ENCODE results near the gene FBLN1. TPM values are rescaled to one million over a fixed set of nuclear protein-coding genes. Genes with fewer than 3 reads are reported as not detected.

FBLN1 gene
- total and polyA plus RNA-seq, 9 of the 15 experiments (the other 6 are each of a cell fraction or from before 2014, with no cell fraction given): 0.66 TPM; not detected in 8

GRCh38 chr22:45516163-45516562 is 13.5 kb downstream of the FBLN1 start:
- in situ Hi-C loops (cut with MboI): no loop called here

More at GRCh38 chr22:45516163-45516562, 13.5 kb downstream of the FBLN1 start:
- TF ChIP-seq SFPQ (IDR thresholded peaks at IDR 0.05; ENCODE audit: low read depth, low read length): no peak
- Histone ChIP-seq H2AFZ (ENCODE audit: low read depth, low read length) (no peak overlapping the region), H3K9ac (ENCODE audit: insufficient read depth in 1 of 2, low read depth in 2 of 2, low read length in 2 of 2) (no peak overlapping the region), H3K27me3 (ENCODE audit: control insufficient read depth in 2 of 2, insufficient read depth in 2 of 2, low read length in 2 of 2) (peaks cover 16 to 70% of the 10 kb centered on the region in 2 experiments; a peak in 4 of 5 replicates), H3K36me3 (ENCODE audit: control insufficient read depth, insufficient read depth, low read length) (no peaks in the 10 kb centered on the region), H4K20me1 (replicated peaks; ENCODE audit: control insufficient read depth, insufficient read depth, low read length) (no peaks in the 10 kb centered on the region; the same call in 1 of the 2 replicates), H3K9me3 (replicated peaks; ENCODE audit: control insufficient read depth, insufficient read depth, low read depth, low read length) (no peaks in the 10 kb centered on the region), H3K27ac (ENCODE audit: extremely low read depth, low read depth, low read length) (no peak overlapping the region), H3K4me3 (no peak overlapping the region), H3K4me2 (ENCODE audit: insufficient read depth, low read length) (no peak overlapping the region), H3K4me1 (replicated peaks in 1 of 2; ENCODE audit: control insufficient read depth in 2 of 2, insufficient read depth in 2 of 2, low read length in 2 of 2) (no peaks in the 10 kb centered on the region), H3K79me2 (ENCODE audit: control insufficient read depth, insufficient read depth, low read length) (no peaks in the 10 kb centered on the region), H3K9me1 (ENCODE audit: control insufficient read depth, insufficient read depth, low read length) (no peaks in the 10 kb centered on the region)
- ATAC-seq: no peak
- BruUV-seq (replicated peaks): no TSS peak
- ChIA-PET POLR2A (interaction anchor here (0.6 kb wide), 1 partner anchor 9 kb away, joined by 5 read pairs; no protein-coding TSS in a partner anchor), CTCF (ENCODE audit: low intra/inter-chr PET ratio) (no interaction called here)
- intact Hi-C loops (cut with micrococcal nuclease): no loop called here
- FAIRE-seq: no peak
- WGBS (ENCODE audit: insufficient coverage, low coverage, missing lambda C conversion rate): 3% methylated on average over 6 of the region's 7 CpGs
- no peak for DNase-seq (ENCODE audit: extremely low read depth in 1 of 4, low spot score in 3 of 4)

Measured in K562 (cell line).